Central memory CD8-positive, alpha-beta T cell (primary cell): ENCODE results near the gene C16orf92.

Experiments used
- ATAC-seq: fragments of 150-1000 bp; cut with Tn5 transposase; replicated peaks from 2 replicates; pipeline ENCODE4 v1.10.0; 2022; ENCODE audit warnings: mild to moderate bottlenecking, moderate FRiP score, moderate number of reproducible peaks; ENCODE audit not compliant: poor library complexity, severe bottlenecking; ENCODE audit errors: extremely low read depth
- DNase-seq, 2 donors: peaks; one replicate each; pipeline ENCODE4 v3.0.0; 2021; ENCODE audit warnings: low spot score in 2 of 2
- H3K27ac Mint-ChIP-seq: one replicate; pipeline ENCODE4 v1.8.0; 2022; ENCODE audit warnings: low read depth, mild to moderate bottlenecking, moderate library complexity, mixed read lengths
- H3K27me3 Mint-ChIP-seq: one replicate; pipeline ENCODE4 v1.8.0; 2022; ENCODE audit warnings: mixed read lengths
- H3K36me3 Mint-ChIP-seq: one replicate; pipeline ENCODE4 v1.8.0; 2022; ENCODE audit warnings: mild to moderate bottlenecking, moderate library complexity, mixed read lengths; ENCODE audit not compliant: insufficient read depth
- H3K4me1 Mint-ChIP-seq: one replicate; pipeline ENCODE4 v1.8.0; 2022; ENCODE audit warnings: mixed read lengths
- H3K4me3 Mint-ChIP-seq: one replicate; pipeline ENCODE4 v1.8.0; 2022; ENCODE audit warnings: mild to moderate bottlenecking, moderate library complexity, mixed read lengths
- H3K9me3 Mint-ChIP-seq: one replicate; pipeline ENCODE4 v1.8.0; 2022; ENCODE audit warnings: mixed read lengths

C16orf92 gene

GRCh38 chr16:30022887-30023286 lies at the start of gene C16orf92:
Gene C16orf92, plus strand, starts transcription at chr16:30023198. Its CDS starts 143 bp downstream, at chr16:30023341.
- H3K36me3 Mint-ChIP-seq, result no peaks in the 10 kb centered on the region
- H3K27ac Mint-ChIP-seq, result no peak within 1 kb of the TSS
- no peak within 1 kb of the TSS for H3K4me3 Mint-ChIP-seq
- ATAC-seq, result no peak
- peaks cover 19% of the 10 kb centered on the region for H3K4me1 Mint-ChIP-seq
- DNase-seq, result no peak
- peaks cover 39% of the 10 kb centered on the region for H3K27me3 Mint-ChIP-seq
- H3K9me3 Mint-ChIP-seq, result no peaks in the 10 kb centered on the region

- Mint-ChIP-seq H3K36me3 (peaks cover 10% of the 10 kb centered on the region), H3K27ac (peak within 1 kb of the TSS; percentile 23), H3K9me3 (no peaks in the 10 kb centered on the region), H3K4me1 (peaks cover 46% of the 10 kb centered on the region), H3K4me3 (peak within 1 kb of the TSS; percentile 99), H3K27me3 (no peaks in the 10 kb centered on the region)
- ATAC-seq (peak; percentile 81), DNase-seq (peak; percentile 85 to 87)
Observed at GRCh38 chr16:29973384-29974246, 49.4 kb upstream of the C16orf92 start, which contains the start of gene TAOK2. Gene TAOK2, plus strand, starts transcription at chr16:29973868. Its CDS starts 3,905 bp downstream, at chr16:29977773.

DNA sequence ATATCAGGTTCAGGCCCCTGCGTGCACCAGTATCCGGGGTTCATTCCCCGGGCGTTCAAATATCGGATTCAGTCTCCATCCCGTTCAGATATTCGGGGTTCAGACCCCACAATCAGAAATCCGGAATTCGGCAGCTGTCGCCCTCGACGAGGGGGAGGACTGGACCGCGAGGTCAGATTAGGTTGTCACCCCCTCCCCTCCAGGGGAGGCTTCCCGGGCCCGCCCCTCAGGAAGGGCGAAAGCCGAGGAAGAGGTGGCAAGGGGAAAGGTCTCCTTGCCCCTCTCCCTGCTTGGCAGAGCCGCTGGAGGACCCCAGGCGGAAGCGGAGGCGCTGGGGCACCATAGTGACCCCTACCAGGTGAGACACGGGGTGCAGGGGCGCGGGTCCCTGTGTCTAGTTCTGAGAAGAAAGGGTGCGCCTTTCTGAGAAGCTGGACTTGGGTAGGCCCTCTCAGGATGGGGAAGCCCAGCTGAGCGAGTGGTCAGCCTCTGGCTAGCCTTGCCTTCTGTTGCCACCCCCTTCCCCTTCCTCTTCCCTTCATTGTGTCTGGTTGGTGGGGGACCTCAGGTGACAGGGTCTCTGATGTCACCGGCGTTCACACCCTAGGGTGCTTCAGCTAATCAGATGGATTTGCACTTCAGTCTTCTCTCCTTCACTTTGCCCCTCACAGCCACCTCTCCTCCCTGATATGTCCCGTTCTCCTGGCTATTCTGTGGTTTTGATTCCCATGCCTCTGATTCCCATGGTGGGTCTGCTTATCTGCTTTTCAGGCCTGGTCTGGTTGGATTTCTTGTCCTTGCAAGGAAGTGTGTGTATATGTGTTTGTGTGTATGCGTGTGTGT lies 48.5 kb upstream of the C16orf92 start:
- Mint-ChIP-seq H3K27ac (peak overlapping the region; percentile 23), H3K4me3 (peak overlapping the region; percentile 99), H3K27me3 (no peaks in the 10 kb centered on the region), H3K36me3 (peaks cover 13% of the 10 kb centered on the region), H3K4me1 (peaks cover 46% of the 10 kb centered on the region), H3K9me3 (no peaks in the 10 kb centered on the region)
- DNase-seq, result no peak
- no peak for ATAC-seq

DNA sequence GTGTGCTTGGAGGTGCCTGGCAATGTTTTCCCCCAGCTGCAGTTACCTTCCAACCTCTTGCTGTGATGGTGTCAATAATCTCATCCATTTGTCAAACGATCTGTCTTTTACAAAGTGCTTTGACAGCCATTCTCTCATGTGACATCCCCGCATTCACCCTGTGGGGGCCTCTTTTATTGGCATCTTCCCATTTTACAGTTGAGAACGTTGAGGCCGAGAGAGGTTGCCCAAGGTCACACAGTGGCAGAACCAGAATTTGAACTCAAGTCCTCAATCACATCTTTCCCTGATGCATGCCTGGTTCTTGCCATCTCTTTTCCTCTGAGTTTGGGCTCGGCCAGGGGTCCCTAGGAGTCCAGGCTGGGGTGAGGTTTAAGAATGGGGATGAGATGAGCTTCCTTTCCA lies 47.9 kb upstream of the C16orf92 start:
- Mint-ChIP-seq H3K4me1 (peaks cover 46% of the 10 kb centered on the region), H3K27ac (peak overlapping the region; percentile 23), H3K4me3 (peak overlapping the region; percentile 99), H3K9me3 (no peaks in the 10 kb centered on the region), H3K27me3 (no peaks in the 10 kb centered on the region), H3K36me3 (peaks cover 16% of the 10 kb centered on the region)
- ATAC-seq, result no peak
- DNase-seq, result no peak

DNA sequence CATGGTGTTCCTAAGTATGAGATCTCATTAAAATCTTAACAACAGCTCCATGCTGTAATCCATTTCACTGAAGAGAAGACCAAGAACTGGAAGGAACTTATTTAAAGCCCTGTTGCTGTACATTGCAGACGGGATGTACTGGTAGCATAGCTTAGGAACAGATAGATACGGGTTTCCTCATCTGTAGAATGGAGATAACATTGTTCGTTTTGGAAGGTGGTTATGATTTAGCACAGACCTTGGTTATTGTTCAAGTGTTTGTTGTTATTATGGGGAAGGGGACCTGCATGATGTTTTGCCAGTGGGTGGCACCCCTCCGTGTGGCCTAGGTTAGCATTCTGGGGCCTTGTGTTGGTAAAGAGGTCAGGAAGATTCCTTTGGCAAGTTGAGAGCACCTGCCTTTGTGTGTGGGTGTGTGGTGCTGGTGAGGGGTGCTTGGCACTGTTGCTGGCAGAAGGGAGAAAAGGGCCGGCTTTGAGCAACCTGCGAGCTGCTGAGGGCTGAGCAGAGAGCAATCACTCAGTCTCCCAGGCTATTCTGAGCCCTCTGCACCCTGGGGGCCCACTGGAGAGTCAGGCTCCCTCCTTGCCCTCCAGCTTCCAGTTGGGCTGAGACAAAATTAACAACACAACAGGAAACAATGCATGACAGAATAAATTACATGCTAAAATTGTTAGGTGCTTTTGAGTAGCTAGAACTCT lies 47.0 kb upstream of the C16orf92 start:
- Mint-ChIP-seq H3K9me3 (no peaks in the 10 kb centered on the region), H3K36me3 (peaks cover 19% of the 10 kb centered on the region), H3K4me1 (peaks cover 46% of the 10 kb centered on the region), H3K27me3 (no peaks in the 10 kb centered on the region), H3K4me3 (peak overlapping the region; percentile 99), H3K27ac (peak overlapping the region; percentile 23)
- ATAC-seq (no peak), DNase-seq (no peak)

GRCh38 chr16:29977063-29977825 lies 45.8 kb upstream of the C16orf92 start:
- H3K27ac Mint-ChIP-seq, result peak overlapping the region; percentile 35
- H3K4me3 Mint-ChIP-seq, result no peak overlapping the region
- DNase-seq, result no peak
- no peaks in the 10 kb centered on the region for H3K27me3 Mint-ChIP-seq
- peaks cover 46% of the 10 kb centered on the region for H3K4me1 Mint-ChIP-seq
- peaks cover 17% of the 10 kb centered on the region for H3K36me3 Mint-ChIP-seq
- no peaks in the 10 kb centered on the region for H3K9me3 Mint-ChIP-seq
- ATAC-seq, result no peak

- ATAC-seq (no peak), DNase-seq (no peak)
- H3K27me3 Mint-ChIP-seq, result no peaks in the 10 kb centered on the region
- no peak overlapping the region for H3K27ac Mint-ChIP-seq
- H3K9me3 Mint-ChIP-seq, result no peaks in the 10 kb centered on the region
- no peak overlapping the region for H3K4me3 Mint-ChIP-seq
- H3K4me1 Mint-ChIP-seq, result peaks cover 42% of the 10 kb centered on the region
- peaks cover 19% of the 10 kb centered on the region for H3K36me3 Mint-ChIP-seq
Observed at GRCh38 chr16:29978081-29978480, 44.9 kb upstream of the C16orf92 start.

DNA sequence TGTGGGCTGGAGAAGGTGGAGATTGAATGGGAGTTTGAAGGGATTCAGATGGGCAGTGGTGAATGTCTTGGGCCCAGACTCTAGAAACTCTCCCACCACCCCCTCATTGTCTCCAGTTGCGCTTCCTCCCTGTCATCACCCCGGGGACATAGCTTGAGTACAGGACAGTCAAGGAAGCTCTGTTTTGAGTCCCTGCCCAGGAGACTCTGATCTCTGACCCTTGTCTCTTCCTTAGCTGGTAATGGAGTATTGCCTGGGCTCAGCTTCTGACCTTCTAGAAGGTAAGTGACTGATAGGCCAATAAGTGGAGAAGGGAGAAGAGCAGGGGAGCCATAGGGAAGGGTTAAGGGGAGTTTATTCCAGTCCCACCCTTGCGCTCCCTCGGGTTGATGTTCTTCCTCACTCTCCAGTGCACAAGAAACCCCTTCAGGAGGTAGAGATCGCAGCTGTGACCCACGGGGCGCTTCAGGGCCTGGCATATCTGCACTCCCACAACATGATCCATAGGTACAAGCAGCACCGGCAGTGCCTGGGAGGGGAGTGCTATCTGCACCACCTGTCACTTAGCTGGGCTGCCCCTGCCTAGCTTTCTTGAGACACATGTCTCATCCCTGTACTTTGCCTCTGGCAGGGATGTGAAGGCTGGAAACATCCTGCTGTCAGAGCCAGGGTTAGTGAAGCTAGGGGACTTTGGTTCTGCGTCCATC lies 44.3 kb upstream of the C16orf92 start:
- no peak overlapping the region for H3K27ac Mint-ChIP-seq

GRCh38 chr16:29982560-29983419 lies 40.2 kb upstream of the C16orf92 start:
- no peaks in the 10 kb centered on the region for H3K27me3 Mint-ChIP-seq
- no peak overlapping the region for H3K4me3 Mint-ChIP-seq
- DNase-seq, result no peak
- H3K9me3 Mint-ChIP-seq, result no peaks in the 10 kb centered on the region
- ATAC-seq, result no peak
- no peak overlapping the region for H3K27ac Mint-ChIP-seq
- peaks cover 24% of the 10 kb centered on the region for H3K36me3 Mint-ChIP-seq
- peaks cover 5% of the 10 kb centered on the region for H3K4me1 Mint-ChIP-seq

More for the DNA sequence above, 44.3 kb upstream of the C16orf92 start:
- no peak overlapping the region for H3K4me3 Mint-ChIP-seq
- ATAC-seq (no peak), DNase-seq (no peak)
- no peaks in the 10 kb centered on the region for H3K27me3 Mint-ChIP-seq
- no peaks in the 10 kb centered on the region for H3K9me3 Mint-ChIP-seq
- peaks cover 13% of the 10 kb centered on the region for H3K36me3 Mint-ChIP-seq
- peaks cover 40% of the 10 kb centered on the region for H3K4me1 Mint-ChIP-seq

DNA sequence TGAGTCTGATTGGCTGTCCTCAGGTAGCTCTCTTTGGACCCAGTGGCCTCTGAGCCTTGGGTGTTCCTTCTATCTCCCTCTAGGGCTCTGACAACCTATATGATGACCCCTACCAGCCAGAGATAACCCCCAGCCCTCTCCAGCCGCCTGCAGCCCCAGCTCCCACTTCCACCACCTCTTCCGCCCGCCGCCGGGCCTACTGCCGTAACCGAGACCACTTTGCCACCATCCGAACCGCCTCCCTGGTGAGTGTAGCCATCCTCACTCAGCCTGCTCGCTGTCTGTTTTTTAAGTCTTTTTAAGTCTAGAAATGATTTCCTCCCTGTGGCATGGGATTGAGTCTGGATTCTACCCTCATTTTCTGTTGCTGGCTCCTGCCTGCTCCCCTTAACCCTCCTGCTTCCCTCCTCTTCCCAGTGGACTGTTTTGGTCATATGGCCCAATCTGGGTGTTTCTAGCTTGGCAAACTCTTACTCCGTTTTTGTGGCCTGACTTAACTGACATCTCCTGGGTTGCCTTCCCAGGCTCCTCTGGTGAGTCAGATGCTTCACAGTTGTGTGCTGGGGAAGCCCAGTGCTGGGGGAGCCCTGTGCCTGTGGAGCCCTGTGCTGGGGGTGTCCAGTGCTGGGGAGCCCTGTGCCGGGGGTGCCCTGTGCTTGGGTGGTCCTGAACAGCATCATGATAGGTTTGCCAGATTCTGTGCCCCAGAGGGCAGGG lies 39.4 kb upstream of the C16orf92 start:
- Mint-ChIP-seq H3K36me3 (peaks cover 30% of the 10 kb centered on the region), H3K4me1 (peaks cover 5% of the 10 kb centered on the region), H3K9me3 (no peaks in the 10 kb centered on the region), H3K4me3 (no peak overlapping the region), H3K27me3 (no peaks in the 10 kb centered on the region), H3K27ac (no peak overlapping the region)
- DNase-seq (no peak), ATAC-seq (no peak)
